NCI-H2081 treated with DMSO at 0.1 percent for 48 hours (cell line): ENCODE measurements around the gene TEAD2.
"Not testable (repeated sequence)": the region's sequence is repeated elsewhere in the genome, so short reads cannot be mapped to it uniquely, and the experiment has no call there.

Experiments used
- DNase-seq: peaks from one replicate; lab custom pipeline; 2025; lab: John Stamatoyannopoulos, UW

Gene TEAD2

DNA sequence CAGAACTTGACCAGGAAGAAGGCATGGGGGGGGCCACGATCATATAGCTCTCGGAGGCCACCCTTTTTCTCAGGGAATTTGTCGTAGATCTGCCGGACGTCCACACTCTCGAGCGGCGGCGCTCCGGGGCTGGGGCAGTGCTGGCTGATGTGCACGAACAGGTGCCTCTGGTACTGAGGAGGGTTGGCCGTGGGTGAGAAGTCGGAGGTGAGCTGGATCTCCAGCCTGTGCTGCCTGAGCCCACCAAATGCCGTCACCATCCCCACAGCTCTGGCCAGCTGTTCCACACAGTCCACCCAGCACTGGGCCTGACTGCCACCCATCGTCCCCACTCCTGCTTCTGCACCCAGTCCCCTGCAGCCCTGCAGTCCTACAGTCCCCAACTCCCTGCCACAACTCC lies 15.0 kb downstream of the TEAD2 start:
- DNase-seq = no peak

DNA sequence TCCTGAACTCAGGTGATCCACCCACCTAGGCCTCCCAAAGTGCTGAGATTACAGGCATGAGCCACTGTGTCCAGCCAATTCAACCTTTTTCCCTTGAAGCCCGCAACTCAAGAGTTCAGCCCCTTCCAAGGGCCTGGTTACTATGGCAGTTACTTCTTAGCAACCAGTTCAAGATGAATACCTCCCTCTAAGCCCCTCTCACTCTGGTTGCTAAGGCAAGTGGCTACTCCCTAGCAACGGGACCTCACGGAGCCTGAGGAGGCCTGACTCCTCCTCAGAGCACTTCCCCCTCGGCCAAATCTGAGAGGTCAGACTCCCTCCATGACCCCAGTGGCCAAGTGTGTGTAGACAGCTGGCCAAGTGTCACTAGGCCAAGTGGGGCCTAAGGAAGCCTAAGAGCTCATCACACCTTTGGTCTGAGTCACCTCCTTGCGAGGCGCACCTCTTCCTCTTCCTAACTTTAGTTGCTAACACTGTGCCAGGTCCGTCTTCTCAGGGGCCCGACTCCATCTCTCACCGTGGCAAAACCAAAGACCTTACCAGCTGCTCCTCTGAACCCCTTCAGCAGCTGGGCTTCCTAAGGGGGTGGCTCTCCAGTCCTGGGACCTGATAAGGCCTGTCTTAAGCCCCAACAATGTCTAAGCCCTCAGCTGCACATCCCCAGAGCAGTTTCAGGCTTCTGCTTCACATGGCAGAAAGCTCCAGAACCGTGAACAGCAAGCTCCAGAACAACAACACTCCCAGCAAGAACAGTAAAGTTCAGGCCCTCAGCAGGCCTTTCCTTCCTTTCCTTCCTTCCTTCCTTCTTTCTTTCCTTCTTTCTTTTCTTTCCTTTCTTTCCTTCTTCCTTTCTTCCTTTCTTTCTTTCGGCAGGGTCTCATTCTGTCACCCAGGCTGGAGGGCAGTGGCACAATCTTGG lies 17.5 kb downstream of the TEAD2 start:
- no peak for DNase-seq

DNA sequence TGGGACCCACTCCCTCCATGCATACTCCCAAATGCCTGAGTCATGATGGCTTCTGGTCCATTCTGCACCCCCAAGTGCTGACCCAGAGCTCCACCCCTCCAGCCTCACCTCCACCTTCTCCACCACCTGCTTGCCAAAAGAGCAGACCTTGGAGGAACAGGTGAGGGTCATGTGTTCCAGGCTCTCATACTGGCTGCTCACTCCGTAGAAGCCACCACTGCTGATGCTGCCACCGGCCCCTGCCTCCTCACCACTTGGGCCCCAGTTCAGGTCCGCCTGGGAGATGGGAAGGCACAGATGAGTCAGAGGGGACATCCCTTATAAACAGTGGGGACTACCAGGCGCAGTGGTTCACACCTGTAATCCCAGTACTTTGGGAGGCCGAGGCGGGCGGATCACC lies 19.1 kb downstream of the TEAD2 start:
- DNase-seq = no peak

DNA sequence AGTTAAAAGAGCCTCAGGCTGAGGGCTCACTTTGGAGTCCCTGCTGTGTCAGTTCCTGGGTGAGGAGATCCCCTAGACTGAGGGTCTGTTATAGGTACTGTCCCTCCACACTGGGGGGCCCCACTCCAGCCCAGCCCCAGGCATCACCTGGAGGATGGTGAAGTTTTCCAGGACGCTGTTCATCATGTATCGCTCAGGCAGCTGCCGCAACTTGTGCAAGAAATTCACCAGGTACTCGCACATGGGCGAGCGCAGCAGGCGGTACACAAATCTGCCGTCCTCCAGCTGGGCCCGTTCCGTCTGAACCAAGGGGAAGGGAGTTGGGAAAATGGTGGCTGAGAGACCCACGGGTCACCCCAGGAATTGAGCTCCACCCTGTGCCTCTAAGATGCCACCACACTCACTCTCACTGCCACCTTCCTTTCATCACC lies 19.9 kb downstream of the TEAD2 start:
- no peak for DNase-seq

DNA sequence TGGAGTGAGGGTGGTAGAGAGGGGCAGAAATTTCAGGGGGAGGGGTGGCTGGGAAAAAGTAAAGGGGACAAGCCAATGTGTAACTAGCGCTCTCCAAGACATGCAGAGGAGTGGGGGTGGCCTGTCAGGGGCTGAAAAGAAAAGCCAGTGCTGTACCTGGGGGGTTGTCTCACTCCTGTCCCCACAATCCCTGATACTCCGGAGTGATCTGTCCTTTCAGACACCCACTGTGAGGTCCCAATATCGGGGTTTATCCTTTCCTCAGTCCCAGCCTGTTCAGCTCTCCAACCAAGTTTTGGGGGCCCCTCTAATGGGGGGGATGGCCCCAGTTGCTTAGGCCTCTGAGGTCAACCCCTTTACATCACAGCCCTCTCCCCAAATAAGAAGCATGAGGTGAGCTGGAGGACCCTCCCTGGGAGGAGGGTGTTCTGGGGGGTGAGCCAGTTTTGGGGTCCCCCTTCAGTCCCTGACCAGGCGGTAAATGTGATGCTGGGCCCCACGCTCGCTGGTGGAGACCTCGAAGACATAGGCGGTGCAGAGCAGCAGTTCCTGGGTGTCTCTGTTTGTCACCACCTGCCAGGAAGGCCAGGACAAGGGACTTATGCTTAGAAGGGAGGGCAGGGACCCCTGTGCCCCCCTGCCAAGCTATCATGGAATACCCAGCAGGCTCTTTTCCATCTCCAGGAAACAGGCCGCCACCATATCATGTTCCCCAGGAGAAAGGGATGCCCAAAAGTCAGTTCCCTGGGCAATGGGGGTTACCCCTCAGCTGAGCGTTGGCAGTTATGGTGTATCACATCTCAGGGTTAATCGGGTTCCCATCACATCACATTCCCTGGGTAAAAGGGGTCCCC lies 21.1 kb downstream of the TEAD2 start:
- no peak for DNase-seq

DNA sequence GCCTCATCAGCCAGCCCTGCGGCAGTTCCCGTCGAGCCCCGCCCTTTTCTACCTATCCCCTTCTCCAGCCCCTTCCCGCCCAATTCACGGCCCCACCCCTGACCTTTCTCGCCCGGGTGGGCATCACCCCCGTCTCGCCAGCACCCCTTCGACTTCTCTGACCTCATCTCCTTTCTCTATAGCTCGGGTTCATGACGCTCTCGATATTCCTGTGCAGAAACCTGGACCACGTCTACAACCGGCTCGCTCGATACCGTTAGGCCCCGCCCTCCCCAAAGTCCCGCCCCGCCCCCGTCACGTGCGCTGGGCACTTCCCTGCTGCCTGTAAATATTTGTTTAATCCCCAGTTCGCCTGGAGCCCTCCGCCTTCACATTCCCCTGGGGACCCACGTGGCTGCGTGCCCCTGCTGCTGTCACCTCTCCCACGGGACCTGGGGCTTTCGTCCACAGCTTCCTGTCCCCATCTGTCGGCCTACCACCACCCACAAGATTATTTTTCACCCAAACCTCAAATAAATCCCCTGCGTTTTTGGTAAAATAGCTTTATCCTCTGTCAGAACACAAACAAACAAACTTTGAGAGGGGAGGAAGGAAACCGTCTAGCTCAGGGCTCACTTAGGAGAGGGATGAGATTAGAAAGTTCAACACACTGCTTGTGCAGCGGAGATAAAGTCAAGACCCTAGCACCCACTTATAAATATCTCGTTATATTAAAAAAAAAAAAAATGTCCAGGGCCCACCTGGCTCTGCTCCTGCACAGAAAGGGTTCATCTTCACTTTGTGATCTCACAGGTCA lies 21.9 kb downstream of the TEAD2 start:
- DNase-seq = no peak

DNA sequence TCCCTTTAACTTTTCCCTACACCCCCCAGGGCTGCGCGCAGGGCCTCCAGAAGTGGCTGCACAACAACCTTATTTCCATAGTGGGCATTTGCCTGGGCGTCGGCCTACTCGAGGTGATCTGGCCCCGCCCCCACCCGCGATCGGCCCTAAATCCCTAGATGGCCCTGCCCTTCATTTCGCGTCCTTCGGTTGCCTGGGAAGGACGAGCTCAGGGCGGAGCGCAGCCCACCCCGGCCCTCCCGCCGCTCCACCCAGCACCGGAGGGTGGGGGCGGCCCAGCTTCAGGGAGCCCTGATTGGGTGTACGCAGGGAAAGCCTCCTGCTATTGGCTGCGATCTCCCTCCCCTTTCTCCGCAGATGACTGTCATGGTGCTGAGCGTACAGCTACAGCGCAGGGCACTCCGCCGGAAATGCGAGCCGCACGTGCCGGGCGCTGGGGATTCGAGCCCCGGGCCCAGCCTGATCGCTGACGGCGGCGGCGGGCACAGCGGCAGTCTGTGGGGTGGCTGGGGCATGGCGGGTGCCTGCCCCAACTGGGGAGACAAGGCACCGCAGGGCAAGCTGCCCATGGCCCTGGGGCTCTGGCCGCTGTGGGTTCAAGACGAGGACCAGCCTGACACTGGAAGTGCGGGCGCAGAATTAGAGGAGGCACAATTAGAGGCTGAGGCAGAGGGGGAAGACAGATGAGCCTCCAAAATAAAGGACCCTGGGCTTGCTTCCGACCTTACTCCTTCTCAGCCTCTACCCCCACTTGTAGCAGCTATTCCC lies 22.7 kb downstream of the TEAD2 start:
- DNase-seq = no peak

DNA sequence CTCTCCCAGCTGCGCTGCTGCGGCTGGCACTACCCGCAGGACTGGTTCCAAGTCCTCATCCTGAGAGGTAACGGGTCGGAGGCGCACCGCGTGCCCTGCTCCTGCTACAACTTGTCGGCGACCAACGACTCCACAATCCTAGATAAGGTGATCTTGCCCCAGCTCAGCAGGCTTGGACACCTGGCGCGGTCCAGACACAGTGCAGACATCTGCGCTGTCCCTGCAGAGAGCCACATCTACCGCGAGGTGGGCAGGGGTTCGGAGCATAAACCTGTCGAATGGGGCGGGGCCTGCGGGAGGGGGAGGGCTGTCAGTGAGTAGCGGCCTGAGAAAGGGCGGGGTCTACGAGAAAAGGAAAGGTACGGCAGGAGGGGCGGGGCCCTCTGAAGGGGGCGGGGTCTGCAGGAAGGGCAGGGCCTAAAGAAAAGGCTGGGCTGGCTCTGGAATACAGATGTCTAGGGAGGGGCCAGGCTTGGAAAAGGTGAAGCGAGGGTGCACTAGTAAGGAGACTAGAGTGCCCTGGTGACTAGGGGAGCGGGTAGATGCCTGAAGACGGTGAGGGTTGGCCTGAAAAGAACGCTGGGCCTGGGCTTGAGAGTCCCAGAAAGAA lies 23.4 kb downstream of the TEAD2 start:
- no peak for DNase-seq

DNA sequence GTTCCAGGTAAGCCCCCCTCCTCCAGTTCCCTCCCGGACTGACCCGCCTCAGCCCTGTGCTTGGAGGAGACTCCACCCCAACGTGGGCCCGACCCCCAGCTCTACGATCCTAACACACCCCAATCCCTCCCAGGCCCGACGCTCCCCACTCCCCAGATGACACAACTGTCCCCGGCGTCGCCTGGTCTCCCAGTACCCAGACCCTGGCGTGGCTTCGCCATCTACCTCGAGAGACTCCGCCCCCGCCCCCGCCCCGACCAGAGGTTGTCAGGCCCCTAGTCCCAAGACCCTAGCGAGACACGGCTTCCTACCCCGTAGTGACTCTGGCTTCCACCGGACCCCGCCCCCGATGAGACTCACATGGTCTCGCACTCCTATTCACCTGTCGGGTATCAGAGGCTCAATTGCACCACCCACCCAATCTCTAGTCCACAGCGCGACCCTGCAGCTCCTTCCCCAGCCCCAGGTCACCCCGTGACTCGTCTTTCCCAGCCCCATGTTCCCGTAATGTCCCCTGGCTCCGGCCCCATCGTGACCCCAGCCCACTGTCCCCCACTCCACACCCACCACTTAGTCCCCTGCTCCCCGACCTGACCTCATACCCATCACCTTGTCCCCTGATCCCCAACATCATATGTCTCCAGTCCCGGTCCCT lies 24.1 kb downstream of the TEAD2 start:
- DNase-seq = no peak

DNA sequence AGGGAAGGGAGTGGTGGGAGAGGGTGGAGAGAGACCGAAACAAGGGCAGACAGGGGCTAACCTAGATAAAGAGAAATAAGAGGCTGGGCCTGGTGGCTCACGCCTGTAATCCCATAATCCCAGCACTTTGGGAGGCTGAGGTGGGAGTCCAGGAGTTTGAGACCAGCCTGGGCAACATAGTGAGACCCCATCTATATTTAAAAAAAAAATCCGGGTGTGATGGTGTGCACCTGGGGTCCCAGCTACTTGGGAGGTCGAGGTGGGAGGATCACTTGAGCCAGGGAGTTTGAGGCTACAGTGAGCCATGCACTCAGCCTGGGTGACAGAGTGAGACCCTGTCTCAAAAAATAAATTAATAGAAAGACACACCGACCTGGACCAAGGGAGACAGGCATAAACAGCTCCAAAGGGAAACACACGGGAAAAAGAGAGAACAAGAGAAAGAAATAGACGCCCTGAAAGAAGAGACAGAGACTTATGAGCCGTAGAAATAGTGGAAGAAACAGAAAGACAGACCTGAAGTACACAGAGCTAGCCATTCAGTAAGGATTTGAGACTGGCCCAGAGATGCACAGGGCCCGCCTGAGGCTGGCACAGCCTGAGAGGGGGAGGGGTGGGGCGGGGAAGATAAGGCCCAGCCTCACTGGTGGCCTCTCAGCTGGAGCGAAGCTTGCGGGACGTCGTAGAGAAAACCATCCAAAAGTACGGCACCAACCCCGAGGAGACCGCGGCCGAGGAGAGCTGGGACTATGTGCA lies 24.8 kb downstream of the TEAD2 start:
- no peak for DNase-seq

DNA sequence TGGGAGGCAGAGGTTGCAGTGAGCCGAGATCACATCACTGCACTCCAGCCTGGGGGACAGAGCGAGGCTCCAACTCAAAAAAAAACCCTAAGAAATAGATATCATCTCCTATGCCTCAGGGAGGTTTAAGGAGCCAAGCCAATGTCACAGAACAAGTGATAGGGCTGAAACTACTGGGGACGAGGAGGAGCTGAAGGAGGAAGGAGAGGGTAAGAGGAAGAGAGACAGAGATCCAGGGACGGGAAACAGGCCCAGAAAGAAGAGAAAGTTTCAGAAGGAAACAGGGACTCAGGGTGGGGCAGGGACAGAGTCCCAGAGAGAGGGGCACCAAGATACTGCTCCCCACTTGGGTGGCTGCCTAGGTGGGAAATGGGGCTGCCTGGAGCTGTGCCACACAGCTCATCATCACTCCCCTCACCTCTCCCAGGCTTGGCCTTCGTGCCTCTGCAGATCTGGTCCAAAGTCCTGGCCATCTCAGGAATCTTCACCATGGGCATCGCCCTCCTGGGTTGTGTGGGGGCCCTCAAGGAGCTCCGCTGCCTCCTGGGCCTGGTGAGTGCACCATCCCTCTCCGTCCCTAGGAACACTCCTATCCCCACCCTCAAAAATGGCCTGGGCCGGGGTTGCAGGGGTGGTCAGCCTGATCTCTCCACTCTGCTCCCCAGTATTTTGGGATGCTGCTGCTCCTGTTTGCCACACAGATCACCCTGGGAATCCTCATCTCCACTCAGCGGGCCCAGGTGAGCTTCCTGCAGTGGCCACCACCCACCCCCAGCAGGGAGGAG lies 25.5 kb downstream of the TEAD2 start:
- no peak for DNase-seq

DNA sequence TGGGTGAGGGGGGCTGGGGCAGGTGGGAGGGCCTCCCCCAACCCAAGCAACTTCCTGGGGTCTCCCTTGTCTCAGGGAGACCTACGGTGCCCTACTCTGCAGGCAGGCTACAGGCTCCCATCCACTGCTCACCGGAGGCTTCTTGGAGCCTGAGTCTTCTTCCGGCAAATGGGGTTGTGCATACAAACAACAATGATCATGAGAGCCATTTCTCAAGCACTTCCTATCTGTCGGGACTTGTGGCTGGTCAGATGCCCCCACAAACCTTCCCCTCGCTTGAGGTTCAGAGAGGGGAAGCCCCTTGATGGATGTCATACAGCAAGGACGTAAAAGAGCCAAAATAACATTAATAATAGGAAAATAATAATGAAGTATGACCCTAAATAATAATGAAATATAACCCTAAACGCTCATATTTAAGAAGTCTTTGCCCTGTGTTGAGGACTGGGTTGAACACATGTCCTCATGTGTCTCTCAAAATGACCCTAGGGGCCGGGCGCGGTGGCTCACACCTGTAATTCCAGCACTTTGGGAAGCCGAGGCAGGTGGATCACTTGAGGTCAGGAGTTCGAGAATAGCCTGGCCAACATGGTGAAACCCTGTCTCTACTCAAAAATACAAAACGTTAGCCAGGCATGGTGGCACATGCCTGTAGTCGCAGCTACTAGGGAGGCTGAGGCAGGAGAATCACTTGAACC lies 26.3 kb downstream of the TEAD2 start:
- DNase-seq = no peak

DNA sequence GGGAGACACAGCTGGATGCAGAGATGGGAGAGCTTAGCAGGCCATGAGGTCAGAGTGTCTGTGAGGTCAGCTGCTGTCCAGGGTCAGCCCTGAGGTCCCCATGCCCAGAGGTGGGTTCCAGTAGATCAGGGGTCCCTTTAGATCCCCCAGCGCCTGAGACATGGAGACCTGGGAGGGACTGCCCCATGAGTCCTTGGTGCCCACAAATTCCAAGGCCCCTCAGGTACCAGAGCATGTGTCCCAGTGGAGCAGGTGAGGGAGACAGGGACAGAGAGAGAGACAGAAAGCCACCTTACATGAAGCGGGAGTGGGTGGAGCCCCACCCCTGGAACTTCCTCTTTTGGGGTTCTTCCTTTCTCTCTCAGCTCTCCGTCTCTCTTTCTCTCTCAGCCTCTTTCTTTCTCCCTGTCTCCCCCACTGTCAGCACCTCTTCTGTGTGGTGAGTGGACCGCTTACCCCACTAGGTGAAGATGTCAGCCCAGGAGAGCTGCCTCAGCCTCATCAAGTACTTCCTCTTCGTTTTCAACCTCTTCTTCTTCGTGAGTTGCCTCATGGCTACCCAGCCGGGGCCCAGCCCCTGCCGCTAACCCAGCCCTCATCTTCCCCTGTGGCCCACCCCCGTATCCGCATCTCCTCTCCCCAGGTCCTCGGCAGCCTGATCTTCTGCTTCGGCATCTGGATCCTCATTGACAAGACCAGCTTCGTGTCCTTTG lies 27.0 kb downstream of the TEAD2 start, which contains the start of gene CD37:
TSS of gene CD37 (plus strand) at position 336 of the 713 bp plus-strand sequence. CDS start at position 471, 135 bp downstream.
- no peak for DNase-seq

DNA sequence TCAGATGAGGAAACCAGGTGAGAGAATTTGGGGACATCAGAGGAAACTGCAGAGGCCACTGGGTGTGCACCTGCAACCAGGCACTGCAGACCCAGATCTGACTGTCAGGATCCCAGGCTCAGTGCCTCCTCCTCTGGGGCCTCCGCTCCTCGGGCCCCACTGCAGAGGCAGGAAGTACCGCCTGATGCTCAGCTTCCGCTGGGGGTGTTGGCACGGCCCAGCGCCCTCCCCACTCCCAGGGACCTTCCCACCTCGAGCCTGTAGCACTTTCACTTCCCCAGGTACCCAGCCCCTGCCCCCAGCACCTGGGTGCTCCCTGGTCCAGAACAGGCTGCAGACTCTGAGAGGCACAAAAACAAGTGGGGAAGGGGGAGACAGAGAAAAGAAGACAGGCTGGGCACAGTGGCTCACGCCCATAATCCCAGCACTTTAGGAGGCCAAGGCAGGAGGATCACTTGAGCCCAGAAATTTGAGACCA lies 28.4 kb downstream of the TEAD2 start:
- no peak for DNase-seq

DNA sequence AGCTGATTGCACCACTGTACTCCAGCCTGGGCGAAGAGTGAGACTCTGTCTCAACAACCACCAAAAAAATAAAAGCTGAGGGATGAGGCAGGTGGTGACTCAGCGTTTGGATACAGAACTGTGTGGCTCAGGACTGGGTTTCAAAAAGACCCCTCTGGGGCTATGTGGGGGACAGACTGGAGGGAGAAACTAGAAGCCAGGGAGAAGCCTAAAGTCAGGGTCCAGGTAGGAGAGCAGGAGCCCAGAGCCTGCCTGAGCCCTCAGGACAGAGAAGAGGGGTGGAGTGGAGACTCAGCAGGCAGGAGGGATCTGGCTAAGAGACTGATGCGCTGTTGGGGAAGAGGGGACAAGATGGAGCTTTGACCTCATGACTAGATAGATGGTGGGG lies 28.8 kb downstream of the TEAD2 start:
- no peak for DNase-seq

DNA sequence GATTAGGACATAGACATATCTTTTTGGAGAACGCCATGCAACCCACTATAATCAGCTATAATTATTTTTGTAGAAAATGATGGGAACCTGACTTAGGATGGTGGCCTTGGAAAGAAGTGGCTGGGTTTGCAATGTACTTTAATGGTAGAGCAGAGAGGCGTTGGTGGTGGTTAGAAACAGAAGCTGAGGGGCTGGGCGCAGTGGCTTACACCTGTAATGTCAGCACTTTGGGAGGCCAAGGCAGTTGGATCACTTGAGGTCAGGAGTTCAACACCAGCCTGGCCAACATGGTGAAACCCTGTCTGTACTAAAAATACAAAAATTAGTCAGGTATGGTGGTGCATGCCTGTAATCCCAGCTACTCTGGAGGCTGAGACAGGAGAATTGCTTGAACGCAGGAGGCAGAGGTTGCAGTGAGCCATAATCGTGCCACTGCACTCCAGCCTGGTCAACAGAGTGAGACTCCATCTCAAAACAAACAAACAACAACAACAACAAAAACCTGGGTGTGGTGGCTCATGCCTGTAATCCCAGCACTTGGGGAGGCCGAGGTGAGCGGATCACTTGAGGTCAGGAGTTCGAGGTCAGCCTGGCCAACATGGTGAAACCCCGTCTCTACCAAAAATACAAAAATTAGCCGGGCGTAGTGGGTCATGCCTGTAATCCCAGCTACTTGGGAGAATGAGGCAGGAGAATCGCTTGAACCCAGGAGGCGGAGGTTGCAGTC lies 29.4 kb downstream of the TEAD2 start:
- not testable (repeated sequence) for DNase-seq

DNA sequence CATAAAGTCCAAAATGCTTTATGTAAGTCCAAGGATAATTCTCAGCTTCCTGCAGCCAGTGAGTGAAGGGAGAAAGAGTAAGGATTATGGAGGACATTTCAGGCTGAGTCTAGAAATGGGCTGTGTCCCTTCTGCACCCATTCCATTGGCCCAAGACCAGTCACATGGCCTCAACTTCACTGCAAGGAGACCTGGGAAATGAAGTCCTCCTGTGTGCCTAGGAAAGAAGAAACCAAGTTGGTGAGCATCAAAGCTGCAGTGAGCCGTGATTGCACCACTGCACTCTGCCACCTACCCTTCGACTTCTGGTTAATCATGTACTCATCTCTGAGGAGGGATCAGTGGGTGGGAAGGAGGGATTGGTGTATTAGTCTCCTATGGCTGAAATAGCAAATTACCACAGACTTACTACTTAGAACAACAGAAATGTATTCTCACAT lies 30.6 kb downstream of the TEAD2 start:
- DNase-seq = no peak
